IgD-negative memory B cell (primary cell): Measurements from ENCODE around the gene NPTX2. TPM values are rescaled to one million over a fixed set of nuclear protein-coding genes. Genes with fewer than 3 reads are reported as not detected.
"Not testable (repeated sequence)": the region's sequence is repeated elsewhere in the genome, so short reads cannot be mapped to it uniquely, and the experiment has no call there.

Experiments
- H3K27ac Mint-ChIP-seq, 3 donors: one replicate each; pipeline ENCODE4 v1.8.0; 2020 to 2022; ENCODE audit warnings: mild to moderate bottlenecking in 3 of 3, mixed read lengths in 3 of 3, moderate library complexity in 1 of 3
- H3K27me3 Mint-ChIP-seq: one replicate; pipeline ENCODE4 v1.8.0; 2021; ENCODE audit warnings: mixed read lengths
- H3K36me3 Mint-ChIP-seq: one replicate; pipeline ENCODE4 v1.8.0; 2020; ENCODE audit warnings: mild to moderate bottlenecking, mixed read lengths
- H3K4me1 Mint-ChIP-seq, 3 donors: one replicate each; pipeline ENCODE4 v1.8.0; 2020 to 2022; ENCODE audit warnings: mixed read lengths in 3 of 3, mild to moderate bottlenecking in 1 of 3
- H3K4me3 Mint-ChIP-seq, 4 donors: one replicate each; pipeline ENCODE4 v1.8.0; 2020 to 2022; ENCODE audit warnings: mild to moderate bottlenecking in 4 of 4, mixed read lengths in 4 of 4, moderate library complexity in 3 of 4
- H3K9me3 Mint-ChIP-seq, 3 donors: one replicate each; pipeline ENCODE4 v1.8.0; 2020 to 2021; ENCODE audit warnings: mixed read lengths in 3 of 3, mild to moderate bottlenecking in 1 of 3
- polyA plus RNA-seq: library from polyadenylated mRNA; unstranded; fragments of 300-500 nt; fragmentation: Illumina TruSeq; gene quantifications from one replicate; pipeline ENCODE4 v1.2.3, GENCODE V29; 2021

Gene NPTX2
- polyA plus RNA-seq = not detected

GRCh38 chr7:98617051-98617959 lies at the start of gene NPTX2:
TSS of gene NPTX2 (plus strand) at chr7:98617285. CDS start at chr7:98617462, 177 bp downstream.
- Mint-ChIP-seq H3K4me3 (no peak within 1 kb of the TSS), H3K27me3 (peaks cover 37% of the 10 kb centered on the region), H3K4me1 (no peaks in the 10 kb centered on the region), H3K27ac (no peak within 1 kb of the TSS), H3K9me3 (peaks cover 0 to 2% (median 0%) of the 10 kb centered on the region in 3 donors), H3K36me3 (no peaks in the 10 kb centered on the region)

- peaks cover 0 to 3% (median 0%) of the 10 kb centered on the region in 3 donors for H3K4me1 Mint-ChIP-seq
- no peaks in the 10 kb centered on the region for H3K36me3 Mint-ChIP-seq
- H3K27me3 Mint-ChIP-seq = peaks cover 3% of the 10 kb centered on the region
- H3K4me3 Mint-ChIP-seq = no peak overlapping the region
- peaks cover 4 to 9% (median 8%) of the 10 kb centered on the region in 3 donors for H3K9me3 Mint-ChIP-seq
- no peak overlapping the region for H3K27ac Mint-ChIP-seq
These were observed 49.1 kb upstream of the NPTX2 start for GRCh38 chr7:98567991-98568390.

- H3K27me3 Mint-ChIP-seq = peaks cover 3% of the 10 kb centered on the region
- H3K9me3 Mint-ChIP-seq = peaks cover 4 to 9% (median 8%) of the 10 kb centered on the region in 3 donors
- no peaks in the 10 kb centered on the region for H3K36me3 Mint-ChIP-seq
- H3K27ac Mint-ChIP-seq = no peak overlapping the region
- no peak overlapping the region for H3K4me3 Mint-ChIP-seq
- peaks cover 0 to 1% (median 0%) of the 10 kb centered on the region in 3 donors for H3K4me1 Mint-ChIP-seq
These were observed 48.2 kb upstream of the NPTX2 start for GRCh38 chr7:98568891-98569290.

- H3K36me3 Mint-ChIP-seq = no peaks in the 10 kb centered on the region
- no peak overlapping the region for H3K4me3 Mint-ChIP-seq
- no peak overlapping the region for H3K27ac Mint-ChIP-seq
- peaks cover 0 to 1% (median 0%) of the 10 kb centered on the region in 3 donors for H3K4me1 Mint-ChIP-seq
- H3K9me3 Mint-ChIP-seq = peaks cover 4 to 12% (median 9%) of the 10 kb centered on the region in 3 donors
- peaks cover 3% of the 10 kb centered on the region for H3K27me3 Mint-ChIP-seq
These were observed 47.3 kb upstream of the NPTX2 start for GRCh38 chr7:98569691-98570337.

GRCh38 chr7:98571006-98571405 lies 46.1 kb upstream of the NPTX2 start:
- Mint-ChIP-seq H3K9me3 (peaks cover 9 to 21% (median 15%) of the 10 kb centered on the region in 3 donors), H3K36me3 (no peaks in the 10 kb centered on the region), H3K27ac (no peak overlapping the region), H3K4me1 (peaks cover 0 to 1% (median 0%) of the 10 kb centered on the region in 3 donors), H3K27me3 (peaks cover 4% of the 10 kb centered on the region), H3K4me3 (no peak overlapping the region)

- Mint-ChIP-seq H3K27me3 (peaks cover 2% of the 10 kb centered on the region), H3K9me3 (peaks cover 5 to 23% (median 22%) of the 10 kb centered on the region in 3 donors), H3K4me3 (no peak overlapping the region), H3K36me3 (no peaks in the 10 kb centered on the region), H3K27ac (no peak overlapping the region), H3K4me1 (peaks cover 0 to 1% (median 0%) of the 10 kb centered on the region in 3 donors)
These were observed 45.1 kb upstream of the NPTX2 start for GRCh38 chr7:98571986-98572385.

GRCh38 chr7:98572716-98573115 lies 44.4 kb upstream of the NPTX2 start:
- not testable (repeated sequence) for H3K27me3 Mint-ChIP-seq, H3K36me3 Mint-ChIP-seq, H3K4me3 Mint-ChIP-seq, H3K4me1 Mint-ChIP-seq, H3K27ac Mint-ChIP-seq
- peaks cover 7 to 23% (median 22%) of the 10 kb centered on the region in 3 donors for H3K9me3 Mint-ChIP-seq

GRCh38 chr7:98573816-98574215 lies 43.3 kb upstream of the NPTX2 start:
- H3K9me3 Mint-ChIP-seq = peaks cover 7 to 29% (median 18%) of the 10 kb centered on the region in 3 donors
- no peaks in the 10 kb centered on the region for H3K36me3 Mint-ChIP-seq
- H3K4me1 Mint-ChIP-seq = peaks cover 0 to 3% (median 0%) of the 10 kb centered on the region in 3 donors
- no peak overlapping the region for H3K4me3 Mint-ChIP-seq
- H3K27ac Mint-ChIP-seq = no peak overlapping the region
- peaks cover 2% of the 10 kb centered on the region for H3K27me3 Mint-ChIP-seq

GRCh38 chr7:98575878-98576277 lies 41.2 kb upstream of the NPTX2 start:
- Mint-ChIP-seq H3K4me3 (no peak overlapping the region), H3K27me3 (peaks cover 4% of the 10 kb centered on the region), H3K9me3 (peaks cover 7 to 26% (median 18%) of the 10 kb centered on the region in 3 donors), H3K27ac (no peak overlapping the region), H3K4me1 (peaks cover 0 to 3% (median 0%) of the 10 kb centered on the region in 3 donors), H3K36me3 (no peaks in the 10 kb centered on the region)

GRCh38 chr7:98584830-98585229 lies 32.3 kb upstream of the NPTX2 start:
- H3K36me3 Mint-ChIP-seq = peaks cover 2% of the 10 kb centered on the region
- H3K27ac Mint-ChIP-seq = peak overlapping the region in 1 of 3 donors; percentile 84
- no peaks in the 10 kb centered on the region for H3K4me1 Mint-ChIP-seq
- peaks cover 4 to 18% (median 10%) of the 10 kb centered on the region in 3 donors for H3K9me3 Mint-ChIP-seq
- peaks cover 8% of the 10 kb centered on the region for H3K27me3 Mint-ChIP-seq
- H3K4me3 Mint-ChIP-seq = no peak overlapping the region

GRCh38 chr7:98591926-98592325 lies 25.2 kb upstream of the NPTX2 start:
- no peaks in the 10 kb centered on the region for H3K36me3 Mint-ChIP-seq
- H3K27ac Mint-ChIP-seq = no peak overlapping the region
- H3K4me1 Mint-ChIP-seq = peaks cover 0 to 2% (median 0%) of the 10 kb centered on the region in 3 donors
- H3K27me3 Mint-ChIP-seq = peaks cover 6% of the 10 kb centered on the region
- H3K9me3 Mint-ChIP-seq = no peaks in the 10 kb centered on the region
- H3K4me3 Mint-ChIP-seq = no peak overlapping the region

GRCh38 chr7:98594348-98594747 lies 22.7 kb upstream of the NPTX2 start:
- Mint-ChIP-seq H3K27me3 (peaks cover 5% of the 10 kb centered on the region), H3K36me3 (no peaks in the 10 kb centered on the region), H3K4me1 (peaks cover 0 to 2% (median 0%) of the 10 kb centered on the region in 3 donors), H3K27ac (no peak overlapping the region), H3K4me3 (no peak overlapping the region), H3K9me3 (no peaks in the 10 kb centered on the region)

- H3K9me3 Mint-ChIP-seq = no peaks in the 10 kb centered on the region
- peaks cover 0 to 2% (median 0%) of the 10 kb centered on the region in 3 donors for H3K4me1 Mint-ChIP-seq
- H3K36me3 Mint-ChIP-seq = no peaks in the 10 kb centered on the region
These were observed 22.3 kb upstream of the NPTX2 start for GRCh38 chr7:98594787-98595186.

GRCh38 chr7:98598846-98599615 lies 18.1 kb upstream of the NPTX2 start:
- no peak overlapping the region for H3K4me3 Mint-ChIP-seq
- peaks cover 7% of the 10 kb centered on the region for H3K27me3 Mint-ChIP-seq
- no peaks in the 10 kb centered on the region for H3K9me3 Mint-ChIP-seq
- H3K27ac Mint-ChIP-seq = no peak overlapping the region
- H3K4me1 Mint-ChIP-seq = peaks cover 0 to 2% (median 0%) of the 10 kb centered on the region in 3 donors
- no peaks in the 10 kb centered on the region for H3K36me3 Mint-ChIP-seq

More at GRCh38 chr7:98594787-98595186, 22.3 kb upstream of the NPTX2 start:
- H3K4me3 Mint-ChIP-seq = no peak overlapping the region
- peaks cover 8% of the 10 kb centered on the region for H3K27me3 Mint-ChIP-seq
- no peak overlapping the region for H3K27ac Mint-ChIP-seq
